GM12878 (cell line): ENCODE data around the gene SMOC2. TPM values are rescaled to one million over a fixed set of nuclear protein-coding genes. Genes with fewer than 3 reads are reported as not detected.

Source experiments
- ATAC-seq: fragments of 200-7000 bp; cut with Tn5 transposase; 3 replicates; pipeline ENCODE4 v1.9.1; 2020; ENCODE audit warnings: mild to moderate bottlenecking, moderate library complexity
- BruUV-seq: library from RNA; stranded (reverse); fragments of 400-500 nt; replicated peaks from 2 replicates; lab custom pipeline; 2021; lab: Mats Ljungman, UMichigan
- CTCF ChIA-PET: fragments of 300-600 bp; sonication (Branson Sonifier 250); formaldehyde crosslinking; extraction: SDS; loops from one replicate; lab custom pipeline; 2021; ENCODE audit warnings: inconsistent platforms; lab: Yijun Ruan, JAX
- POLR2A ChIA-PET: fragments of 350-600 bp; formaldehyde crosslinking; extraction: SDS; loops from one replicate; lab custom pipeline; 2021; ENCODE audit warnings: inconsistent platforms; lab: Charles Lee
- RAD21 ChIA-PET: fragments of 300-600 bp; sonication (Branson Sonifier 250); formaldehyde crosslinking; loops from one replicate; lab custom pipeline; 2023; ENCODE audit warnings: antibody characterized with exemption; ENCODE audit not compliant: unreplicated experiment; lab: Charles Lee
- SMC1A ChIA-PET: fragments of 300-600 bp; sonication (Branson Sonifier 250); formaldehyde crosslinking; loops from one replicate; lab custom pipeline; 2023; ENCODE audit not compliant: unreplicated experiment, uncharacterized antibody; lab: Charles Lee
- DNase-seq: peaks from one replicate; pipeline ENCODE4 v3.0.0-alpha.2; 2011; ENCODE audit warnings: low read depth, low spot score
- FAIRE-seq: peaks from 3 replicates; lab custom pipeline; 2011; peaks lifted over from hg19 to GRCh38; lab: Jason Lieb, UNC
- H2AFZ ChIP-seq: 2 replicates; pipeline ENCODE4 v1.6.0; 2011; ENCODE audit warnings: low read depth, low read length, control low read depth; ENCODE audit not compliant: control insufficient read depth
- H3K27ac ChIP-seq: 2 replicates; pipeline ENCODE4 v1.5.1; 2011; ENCODE audit warnings: control low read depth; ENCODE audit not compliant: control insufficient read depth, insufficient read depth
- H3K27me3 ChIP-seq, 2 experiments: replicated peaks in 1 of 2; 2 replicates each; pipeline versions ENCODE4 v1.6.0 to v1.6.1; 2011; ENCODE audit warnings: low read length in 1 of 2; ENCODE audit not compliant: control insufficient read depth in 2 of 2, insufficient read depth in 2 of 2
- H3K36me3 ChIP-seq, 2 experiments: 2 replicates each; pipeline ENCODE4 v1.5.1; 2011; ENCODE audit warnings: low read length in 1 of 2; ENCODE audit not compliant: control insufficient read depth in 2 of 2, insufficient read depth in 2 of 2
- H3K4me1 ChIP-seq: 2 replicates; pipeline ENCODE4 v1.6.1; 2011; ENCODE audit warnings: mild to moderate bottlenecking, low read length, moderate library complexity, mixed read lengths; ENCODE audit not compliant: control insufficient read depth, insufficient read depth
- H3K4me2 ChIP-seq: 2 replicates; pipeline ENCODE4 v1.6.0; 2011; ENCODE audit warnings: control low read depth; ENCODE audit not compliant: control insufficient read depth, insufficient read depth
- H3K4me3 ChIP-seq: fragments of 200-600 bp; sonication (generic); 2 replicates; pipeline ENCODE4 v1.5.1; 2016
- H3K79me2 ChIP-seq: 2 replicates; pipeline ENCODE4 v1.6.0; 2011; ENCODE audit warnings: low read length; ENCODE audit not compliant: control insufficient read depth, insufficient read depth
- H3K9ac ChIP-seq: 2 replicates; pipeline ENCODE4 v1.8.0; 2011; ENCODE audit warnings: low read length, control low read depth, mixed read lengths; ENCODE audit not compliant: control insufficient read depth, insufficient read depth
- H3K9me3 ChIP-seq: replicated peaks from 3 replicates; pipeline ENCODE4 v1.5.1; 2011; ENCODE audit warnings: mild to moderate bottlenecking, low read length; ENCODE audit not compliant: control insufficient read depth, insufficient read depth
- H4K20me1 ChIP-seq: 2 replicates; pipeline ENCODE4 v1.6.0; 2011; ENCODE audit not compliant: control insufficient read depth, insufficient read depth
- ASH2L ChIP-seq: fragments of 300-600, 200-600 bp; sonication (generic); IDR thresholded peaks from 2 replicates; pipeline ENCODE4 v1.6.1; 2017; ENCODE audit warnings: low read depth, mild to moderate bottlenecking, borderline replicate concordance
- BCLAF1 ChIP-seq: fragments of 450-650 bp; IDR thresholded peaks from 2 replicates; pipeline ENCODE4 v1.6.1; 2017; ENCODE audit warnings: antibody characterized with exemption, mild to moderate bottlenecking, moderate library complexity
- CBFB ChIP-seq: IDR thresholded peaks from 2 replicates; pipeline ENCODE4 v1.6.1; 2016; ENCODE audit warnings: antibody characterized with exemption, low read depth
- CEBPB ChIP-seq, 2 experiments: fragments of 150-350 bp in 1 of 2; IDR thresholded peaks; 2 replicates each; pipeline ENCODE4 v1.6.1; 2012 to 2014; ENCODE audit warnings: low read depth in 2 of 2, low read length in 2 of 2, borderline replicate concordance in 1 of 2, inconsistent platforms in 1 of 2
- CHD1 ChIP-seq: IDR thresholded peaks from 2 replicates; pipeline ENCODE4 v1.6.1; 2012; ENCODE audit warnings: low read depth, low read length, improper control_type of control experiment
- CHD2 ChIP-seq: IDR thresholded peaks from 2 replicates; pipeline ENCODE4 v1.6.1; 2011; ENCODE audit warnings: low read depth, low read length, improper control_type of control experiment, borderline replicate concordance
- FOS ChIP-seq: IDR thresholded peaks from 3 replicates; pipeline ENCODE4 v1.6.1; 2011; ENCODE audit warnings: borderline replicate concordance; ENCODE audit not compliant: insufficient read length; ENCODE audit errors: extremely low read depth
- JUNB ChIP-seq: IDR thresholded peaks from 2 replicates; pipeline ENCODE4 v1.6.1; 2016; ENCODE audit warnings: antibody characterized with exemption, mild to moderate bottlenecking
- MYC ChIP-seq: IDR thresholded peaks from 2 replicates; pipeline ENCODE4 v1.6.1; 2011; ENCODE audit warnings: mild to moderate bottlenecking, low read length, moderate library complexity, inconsistent platforms; ENCODE audit not compliant: insufficient read depth, insufficient replicate concordance, insufficient read length, severe bottlenecking
- PAX8 ChIP-seq: fragments of 450-650 bp; IDR thresholded peaks from 2 replicates; pipeline ENCODE4 v1.6.1; 2017; ENCODE audit warnings: mild to moderate bottlenecking, moderate library complexity
- POLR2A ChIP-seq: IDR thresholded peaks from 2 replicates; pipeline ENCODE4 v1.6.1; 2011; ENCODE audit warnings: low read depth, mild to moderate bottlenecking, low read length
- RCOR1 ChIP-seq: conservative IDR thresholded peaks from 2 replicates; pipeline ENCODE4 v1.6.1; 2012; ENCODE audit warnings: low read depth, low read length, improper control_type of control experiment
- SMC3 ChIP-seq: IDR thresholded peaks from 2 replicates; pipeline ENCODE4 v1.6.1; 2011; ENCODE audit warnings: low read length, improper control_type of control experiment, borderline replicate concordance
- STAT3 ChIP-seq: IDR thresholded peaks from 2 replicates; pipeline ENCODE4 v1.6.1; 2011; ENCODE audit warnings: low read depth, low read length, improper control_type of control experiment
- TCF7 ChIP-seq: IDR thresholded peaks from 2 replicates; pipeline ENCODE4 v1.6.1; 2014; ENCODE audit warnings: antibody characterized with exemption, borderline replicate concordance
- ZNF274 ChIP-seq: IDR thresholded peaks from one replicate; pipeline ENCODE4 v1.8.0; 2011; ENCODE audit not compliant: insufficient read length, insufficient read depth
- ZNF384 ChIP-seq: IDR thresholded peaks from 2 replicates; pipeline ENCODE4 v1.6.1; 2012; ENCODE audit warnings: low read depth, mild to moderate bottlenecking, low read length, improper control_type of control experiment, borderline replicate concordance
- WGBS: methylation state at CpG from one replicate; pipeline ENCODE4 v1.1.6; 2016; ENCODE audit warnings: low lambda C conversion rate; ENCODE audit not compliant: insufficient replicate concordance, insufficient coverage; ENCODE audit errors: missing lambda C conversion rate; 5-methylcytosine and 5-hydroxymethylcytosine counted together
- in situ Hi-C: fragments of 300-500 bp; cut with MboI; formaldehyde crosslinking; loops from 9 replicates; pipeline ENCODE4 v1.14.3; 2018; ENCODE audit warnings: mixed read lengths
- intact Hi-C: fragments of 100-400 bp; cut with micrococcal nuclease; formaldehyde crosslinking; loops from one replicate; pipeline ENCODE4 v1.14.2; 2022; ENCODE audit not compliant: unreplicated experiment
- polyA plus RNA-seq, 11 experiments: library from polyadenylated mRNA; depleted of rRNA in 4 of 11; unstranded in 6 of 11; stranded (reverse) in 5 of 11; fragments of >200 nt; fragmentation: Nextera tagmentation in 4 of 11; fragmentation: Illumina TruSeq in 1 of 11; extraction: Ambion mirVana in 4 of 11; extraction: Trizol in 1 of 11; gene quantifications; 1 replicate in 1 of 11; 2 replicates in 10 of 11; pipeline versions ENCODE4 v1.2.1 to v1.2.3, GENCODE V29; 2011 to 2016; ENCODE audit warnings: inconsistent platforms in 2 of 11, missing spikeins in 2 of 11, low read depth in 1 of 11
- total RNA-seq, 4 experiments: library from RNA; depleted of rRNA in 3 of 4; stranded (reverse); fragments of >200 nt in 3 of 4; fragmentation: Illumina TruSeq in 1 of 4; extraction: Trizol in 1 of 4; gene quantifications; 2 replicates each; pipeline versions ENCODE4 v1.2.1 to v1.2.3, GENCODE V29; 2013 to 2021
- TF ChIP-seq, protein P1 (sequence below): IDR thresholded peaks from 2 replicates; pipeline ENCODE4 v1.6.1; 2011; ENCODE audit warnings: borderline replicate concordance, low read depth, mild to moderate bottlenecking, moderate library complexity, low read length; ENCODE audit not compliant: insufficient read depth, poor library complexity, severe bottlenecking

SMOC2 gene
- total and polyA plus RNA-seq, 10 of the 15 experiments (the other 5 are each of a cell fraction or from before 2014, with no cell fraction given), result 0.10 to 0.12 TPM; not detected in 8

GRCh38 chr6:168684471-168684870 lies 243.5 kb downstream of the SMOC2 start:
- BruUV-seq, result no TSS peak
- intact Hi-C loops, result no loop called here
- CTCF ChIA-PET, result no interaction called here
- in situ Hi-C loops, result no loop called here
- no peak overlapping the region for H3K4me3 ChIP-seq
- no peaks in the 10 kb centered on the region for H3K79me2 ChIP-seq
- H3K4me2 ChIP-seq, result no peak overlapping the region
- ATAC-seq, result no peak
- SMC1A ChIA-PET, result no interaction called here
- WGBS, result 22% methylated on average over 8 of the region's 8 CpGs
- H3K9me3 ChIP-seq, result no peaks in the 10 kb centered on the region
- no peaks in the 10 kb centered on the region for H3K4me1 ChIP-seq
- TF ChIP-seq CHD1 (no peak), PAX8 (no peak), RCOR1 (no peak), ZNF384 (no peak), JUNB (no peak), BCLAF1 (no peak), ASH2L (no peak), FOS (no peak), STAT3 (no peak), CEBPB (IDR thresholded peaks at IDR 0.05; ENCODE audit: borderline replicate concordance in 1 of 2, low read depth in 2 of 2, low read length in 2 of 2) (no peak), CHD2 (no peak), TCF7 (no peak), SMC3 (no peak), ZNF274 (no peak), POLR2A (no peak), CBFB (no peak), MYC (no peak)
- TF ChIP-seq, protein P1, sequence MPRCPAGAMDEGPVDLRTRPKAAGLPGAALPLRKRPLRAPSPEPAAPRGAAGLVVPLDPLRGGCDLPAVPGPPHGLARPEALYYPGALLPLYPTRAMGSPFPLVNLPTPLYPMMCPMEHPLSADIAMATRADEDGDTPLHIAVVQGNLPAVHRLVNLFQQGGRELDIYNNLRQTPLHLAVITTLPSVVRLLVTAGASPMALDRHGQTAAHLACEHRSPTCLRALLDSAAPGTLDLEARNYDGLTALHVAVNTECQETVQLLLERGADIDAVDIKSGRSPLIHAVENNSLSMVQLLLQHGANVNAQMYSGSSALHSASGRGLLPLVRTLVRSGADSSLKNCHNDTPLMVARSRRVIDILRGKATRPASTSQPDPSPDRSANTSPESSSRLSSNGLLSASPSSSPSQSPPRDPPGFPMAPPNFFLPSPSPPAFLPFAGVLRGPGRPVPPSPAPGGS, result no peak
- H3K27me3 ChIP-seq, result no peaks in the 10 kb centered on the region
- RAD21 ChIA-PET, result no interaction called here
- no peaks in the 10 kb centered on the region for H3K36me3 ChIP-seq
- H3K9ac ChIP-seq, result no peak overlapping the region
- H4K20me1 ChIP-seq, result no peaks in the 10 kb centered on the region
- no peak overlapping the region for H2AFZ ChIP-seq
- no peak for FAIRE-seq
- DNase-seq, result no peak
- no peak overlapping the region for H3K27ac ChIP-seq
- POLR2A ChIA-PET, result no interaction called here
